ENCODE data around the gene NEGR1. TPM values are rescaled to one million over a fixed set of nuclear protein-coding genes. Genes with fewer than 3 reads are reported as not detected.

NEGR1 gene
- total and polyA plus RNA-seq, 9 of the 15 experiments (the other 6 are each of a cell fraction or from before 2014, with no cell fraction given): not detected

DNA sequence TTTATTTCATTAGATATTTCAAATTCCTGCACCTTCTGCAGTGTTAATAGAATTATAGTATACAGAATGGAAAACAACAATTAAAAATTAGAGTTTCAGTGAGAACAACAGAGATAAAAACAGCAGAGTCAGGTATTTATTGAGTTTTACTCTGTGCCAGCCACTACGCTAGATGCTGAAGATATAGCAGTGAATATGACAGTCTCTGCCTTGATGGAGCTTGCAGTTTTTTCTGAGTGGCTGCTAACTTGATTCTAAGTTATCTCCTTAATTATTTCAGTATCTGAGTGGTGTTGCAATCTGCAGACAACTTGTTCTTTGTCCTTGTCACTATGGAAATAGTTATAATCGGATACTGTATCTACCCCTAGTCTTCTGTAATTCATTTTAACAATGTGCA lies 817.2 kb downstream of the NEGR1 start:
- H3K27me3 ChIP-seq (ENCODE audit: control insufficient read depth in 2 of 2, insufficient read depth in 2 of 2, low read length in 2 of 2): no peaks in the 10 kb centered on the region
- H3K4me3 ChIP-seq: no peak overlapping the region
- 0% methylated on average over 2 of the region's 2 CpGs for WGBS (ENCODE audit: insufficient coverage, low coverage, missing lambda C conversion rate)
- no peak overlapping the region for H2AFZ ChIP-seq (ENCODE audit: low read depth, low read length)
- no TSS peak for BruUV-seq (replicated peaks)
- no peak for FAIRE-seq
- no peak overlapping the region for H3K4me2 ChIP-seq (ENCODE audit: insufficient read depth, low read length)
- no peak overlapping the region for H3K27ac ChIP-seq (ENCODE audit: extremely low read depth, low read depth, low read length)
- intact Hi-C loops (cut with micrococcal nuclease): no loop called here
- H4K20me1 ChIP-seq (replicated peaks; ENCODE audit: control insufficient read depth, insufficient read depth, low read length): no peaks in the 10 kb centered on the region
- ATAC-seq: no peak
- no peaks in the 10 kb centered on the region for H3K9me1 ChIP-seq (ENCODE audit: control insufficient read depth, insufficient read depth, low read length)
- H3K9ac ChIP-seq (ENCODE audit: insufficient read depth in 1 of 2, low read depth in 2 of 2, low read length in 2 of 2): no peak overlapping the region
- POLR2A ChIA-PET: no interaction called here
- DNase-seq (ENCODE audit: extremely low read depth in 1 of 4, low spot score in 3 of 4): no peak
- TF ChIP-seq SP2 (IDR thresholded peaks at IDR 0.05; ENCODE audit: extremely low read depth, low read depth, low read length, poor library complexity, severe bottlenecking) (no peak), ESRRB (CRISPR knock-in tag; IDR thresholded peaks at IDR 0.05; ENCODE audit: borderline replicate concordance) (no peak), SPI1 (IDR thresholded peaks at IDR 0.05; ENCODE audit: borderline replicate concordance, low read depth, low read length) (no peak), SAFB2 (IDR thresholded peaks at IDR 0.05; ENCODE audit: borderline replicate concordance, low read depth, low read length, severe bottlenecking) (no peak), NFATC3 (IDR thresholded peaks at IDR 0.05) (no peak), TRIM25 (IDR thresholded peaks at IDR 0.05; ENCODE audit: borderline replicate concordance) (no peak), SMARCB1 (IDR thresholded peaks at IDR 0.05; ENCODE audit: insufficient read length, low read depth) (no peak), ARNT (IDR thresholded peaks at IDR 0.05) (no peak), ZNF143 (CRISPR knock-in tag; IDR thresholded peaks at IDR 0.05) (no peak), ETV6 (IDR thresholded peaks at IDR 0.05; ENCODE audit: borderline replicate concordance in 1 of 2, low read depth in 2 of 2, low read length in 1 of 2) (no peak), ETV6 (CRISPR knock-in tag; IDR thresholded peaks at IDR 0.05; ENCODE audit: borderline replicate concordance) (no peak)
- TF ChIP-seq, protein P1, sequence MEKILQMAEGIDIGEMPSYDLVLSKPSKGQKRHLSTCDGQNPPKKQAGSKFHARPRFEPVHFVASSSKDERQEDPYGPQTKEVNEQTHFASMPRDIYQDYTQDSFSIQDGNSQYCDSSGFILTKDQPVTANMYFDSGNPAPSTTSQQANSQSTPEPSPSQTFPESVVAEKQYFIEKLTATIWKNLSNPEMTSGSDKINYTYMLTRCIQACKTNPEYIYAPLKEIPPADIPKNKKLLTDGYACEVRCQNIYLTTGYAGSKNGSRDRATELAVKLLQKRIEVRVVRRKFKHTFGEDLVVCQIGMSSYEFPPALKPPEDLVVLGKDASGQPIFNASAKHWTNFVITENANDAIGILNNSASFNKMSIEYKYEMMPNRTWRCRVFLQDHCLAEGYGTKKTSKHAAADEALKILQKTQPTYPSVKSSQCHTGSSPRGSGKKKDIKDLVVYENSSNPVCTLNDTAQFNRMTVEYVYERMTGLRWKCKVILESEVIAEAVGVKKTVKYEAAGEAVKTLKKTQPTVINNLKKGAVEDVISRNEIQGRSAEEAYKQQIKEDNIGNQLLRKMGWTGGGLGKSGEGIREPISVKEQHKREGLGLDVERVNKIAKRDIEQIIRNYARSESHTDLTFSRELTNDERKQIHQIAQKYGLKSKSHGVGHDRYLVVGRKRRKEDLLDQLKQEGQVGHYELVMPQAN (IDR thresholded peaks at IDR 0.05; ENCODE audit: borderline replicate concordance): no peak
- H3K79me2 ChIP-seq (ENCODE audit: control insufficient read depth, insufficient read depth, low read length): no peaks in the 10 kb centered on the region
- no peaks in the 10 kb centered on the region for H3K9me3 ChIP-seq (replicated peaks; ENCODE audit: control insufficient read depth, insufficient read depth, low read depth, low read length)
- in situ Hi-C loops (cut with MboI): no loop called here
- CTCF ChIA-PET (ENCODE audit: low intra/inter-chr PET ratio): no interaction called here
- H3K36me3 ChIP-seq (ENCODE audit: control insufficient read depth, insufficient read depth, low read length): no peaks in the 10 kb centered on the region
- H3K4me1 ChIP-seq (replicated peaks in 1 of 2; ENCODE audit: control insufficient read depth in 2 of 2, insufficient read depth in 2 of 2, low read length in 2 of 2): no peaks in the 10 kb centered on the region
